KMS-11 (cell line): Measurements from ENCODE around the gene VIL1.

Source experiments
- H2AFZ ChIP-seq: fragments of 200-600 bp; sonication (generic); 2 replicates; pipeline ENCODE4 v1.6.1; 2016; ENCODE audit warnings: antibody characterized with exemption, mixed run types, low read depth
- H3K27ac ChIP-seq: fragments of 200-600 bp; sonication (generic); 2 replicates; pipeline ENCODE4 v1.6.1; 2016; ENCODE audit warnings: mild to moderate bottlenecking, mixed run types
- H3K27me3 ChIP-seq: fragments of 200-600 bp; sonication (generic); 2 replicates; pipeline ENCODE4 v1.6.1; 2017; ENCODE audit warnings: mild to moderate bottlenecking, low read depth, mixed run types, moderate library complexity; ENCODE audit not compliant: insufficient read depth
- H3K36me3 ChIP-seq: fragments of 200-600 bp; sonication (generic); 2 replicates; pipeline ENCODE4 v1.6.1; 2017; ENCODE audit warnings: mild to moderate bottlenecking, mixed run types; ENCODE audit not compliant: insufficient read depth
- H3K4me1 ChIP-seq: fragments of 200-600 bp; sonication (generic); 2 replicates; pipeline ENCODE4 v1.6.1; 2016; ENCODE audit warnings: mild to moderate bottlenecking, low read depth, mixed run types; ENCODE audit not compliant: poor library complexity, severe bottlenecking
- H3K4me2 ChIP-seq: fragments of 200-600 bp; sonication (generic); 2 replicates; pipeline ENCODE4 v1.7.0; 2016; ENCODE audit warnings: mild to moderate bottlenecking, mixed run types
- H3K4me3 ChIP-seq: fragments of 200-600 bp; sonication (generic); IDR thresholded peaks from 2 replicates; pipeline ENCODE4 v1.6.1; 2017; ENCODE audit warnings: low read depth, low read length, mixed read lengths; ENCODE audit not compliant: insufficient read depth
- H3K79me2 ChIP-seq: fragments of 200-600 bp; sonication (generic); 2 replicates; pipeline ENCODE4 v1.6.1; 2016; ENCODE audit warnings: low read depth, mixed run types; ENCODE audit not compliant: insufficient read depth
- H3K9ac ChIP-seq: fragments of 200-600 bp; sonication (generic); 2 replicates; pipeline ENCODE4 v1.6.1; 2016; ENCODE audit warnings: mild to moderate bottlenecking, mixed run types
- H4K20me1 ChIP-seq: fragments of 200-600 bp; sonication (generic); 2 replicates; pipeline ENCODE4 v1.6.1; 2016; ENCODE audit warnings: mild to moderate bottlenecking, mixed run types; ENCODE audit not compliant: insufficient read depth
- TF ChIP-seq, protein P1 (sequence below): fragments of 200-600 bp; sonication (generic); conservative IDR thresholded peaks from 2 replicates; pipeline ENCODE4 v1.6.1; 2017; ENCODE audit warnings: low read depth, mild to moderate bottlenecking, antibody characterized with exemption, low read length, moderate library complexity, mixed read lengths

The VIL1 gene

DNA sequence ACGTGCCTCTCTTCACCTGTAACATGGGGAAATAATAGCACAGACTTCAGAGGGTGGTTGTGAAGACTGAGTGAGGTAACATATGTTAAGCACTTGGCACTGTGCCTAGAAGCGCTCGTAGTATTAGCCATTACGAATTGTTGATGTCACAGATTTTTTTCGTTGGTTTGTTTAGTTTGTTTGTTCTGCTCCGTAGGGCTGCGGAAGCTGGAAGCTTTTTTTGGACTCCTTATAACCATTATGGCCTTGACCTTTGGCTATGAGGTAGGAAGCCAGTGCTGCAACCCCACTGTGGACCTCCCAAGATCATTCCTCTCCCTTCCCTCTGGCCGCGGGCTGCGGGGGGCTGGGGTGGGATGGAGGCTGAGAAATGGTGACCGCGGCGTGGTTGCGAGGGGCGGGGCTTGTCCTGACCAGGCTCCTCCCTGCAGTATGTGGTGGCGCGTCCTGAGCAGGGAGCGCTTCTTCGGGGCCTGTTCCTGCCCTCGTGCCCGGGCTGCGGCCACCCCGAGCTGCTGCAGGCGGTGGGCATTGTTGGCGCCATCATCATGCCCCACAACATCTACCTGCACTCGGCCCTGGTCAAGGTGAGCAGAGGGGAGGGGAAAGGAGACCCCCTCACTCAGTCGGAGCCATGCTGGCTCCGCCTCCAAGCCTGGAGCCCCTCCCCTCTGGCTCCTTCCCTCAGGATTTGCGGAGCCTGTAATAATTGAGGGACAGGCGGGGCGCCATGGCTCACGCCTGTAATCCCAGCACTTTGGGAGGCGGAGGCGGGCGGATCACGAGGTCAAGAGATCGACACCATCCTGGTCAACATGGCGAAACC lies 31.3 kb upstream of the VIL1 start:
- Histone ChIP-seq H3K27ac (no peak overlapping the region), H3K4me3 (no peak overlapping the region), H3K4me1 (no peaks in the 10 kb centered on the region), H3K79me2 (no peaks in the 10 kb centered on the region), H3K36me3 (no peaks in the 10 kb centered on the region), H4K20me1 (no peaks in the 10 kb centered on the region), H2AFZ (no peak overlapping the region), H3K4me2 (no peak overlapping the region), H3K9ac (no peak overlapping the region), H3K27me3 (no peaks in the 10 kb centered on the region)
- TF ChIP-seq, protein P1, sequence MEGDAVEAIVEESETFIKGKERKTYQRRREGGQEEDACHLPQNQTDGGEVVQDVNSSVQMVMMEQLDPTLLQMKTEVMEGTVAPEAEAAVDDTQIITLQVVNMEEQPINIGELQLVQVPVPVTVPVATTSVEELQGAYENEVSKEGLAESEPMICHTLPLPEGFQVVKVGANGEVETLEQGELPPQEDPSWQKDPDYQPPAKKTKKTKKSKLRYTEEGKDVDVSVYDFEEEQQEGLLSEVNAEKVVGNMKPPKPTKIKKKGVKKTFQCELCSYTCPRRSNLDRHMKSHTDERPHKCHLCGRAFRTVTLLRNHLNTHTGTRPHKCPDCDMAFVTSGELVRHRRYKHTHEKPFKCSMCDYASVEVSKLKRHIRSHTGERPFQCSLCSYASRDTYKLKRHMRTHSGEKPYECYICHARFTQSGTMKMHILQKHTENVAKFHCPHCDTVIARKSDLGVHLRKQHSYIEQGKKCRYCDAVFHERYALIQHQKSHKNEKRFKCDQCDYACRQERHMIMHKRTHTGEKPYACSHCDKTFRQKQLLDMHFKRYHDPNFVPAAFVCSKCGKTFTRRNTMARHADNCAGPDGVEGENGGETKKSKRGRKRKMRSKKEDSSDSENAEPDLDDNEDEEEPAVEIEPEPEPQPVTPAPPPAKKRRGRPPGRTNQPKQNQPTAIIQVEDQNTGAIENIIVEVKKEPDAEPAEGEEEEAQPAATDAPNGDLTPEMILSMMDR: no peak

- Histone ChIP-seq H3K27ac (no peak overlapping the region), H2AFZ (no peak overlapping the region), H3K4me2 (no peak overlapping the region), H3K4me1 (peaks cover under 1% of the 10 kb centered on the region), H3K4me3 (no peak overlapping the region), H4K20me1 (no peaks in the 10 kb centered on the region), H3K27me3 (no peaks in the 10 kb centered on the region), H3K9ac (no peak overlapping the region), H3K79me2 (no peaks in the 10 kb centered on the region), H3K36me3 (no peaks in the 10 kb centered on the region)
- TF ChIP-seq, protein P1: no peak
Observed at GRCh38 chr2:218389333-218390150, 29.4 kb upstream of the VIL1 start.

- no peak overlapping the region for H3K4me3 ChIP-seq
- no peak overlapping the region for H2AFZ ChIP-seq
- no peak overlapping the region for H3K27ac ChIP-seq
- no peaks in the 10 kb centered on the region for H3K79me2 ChIP-seq
- TF ChIP-seq, protein P1: no peak
- H3K4me1 ChIP-seq: peaks cover 12% of the 10 kb centered on the region
- no peak overlapping the region for H3K4me2 ChIP-seq
- no peak overlapping the region for H3K9ac ChIP-seq
- no peaks in the 10 kb centered on the region for H4K20me1 ChIP-seq
- H3K36me3 ChIP-seq: no peaks in the 10 kb centered on the region
- H3K27me3 ChIP-seq: no peaks in the 10 kb centered on the region
Observed at GRCh38 chr2:218391202-218391601, 27.7 kb upstream of the VIL1 start.

- Histone ChIP-seq H3K4me1 (peaks cover 17% of the 10 kb centered on the region), H4K20me1 (no peaks in the 10 kb centered on the region), H3K4me3 (no peak overlapping the region), H3K27me3 (no peaks in the 10 kb centered on the region), H3K4me2 (no peak overlapping the region), H2AFZ (no peak overlapping the region), H3K27ac (no peak overlapping the region), H3K9ac (no peak overlapping the region), H3K36me3 (no peaks in the 10 kb centered on the region), H3K79me2 (no peaks in the 10 kb centered on the region)
- TF ChIP-seq, protein P1: no peak
Observed at GRCh38 chr2:218392459-218392858, 26.5 kb upstream of the VIL1 start.
